Thoracic aorta (tissue), 2 donors: ENCODE measurements around the gene GREB1L. TPM values are rescaled to one million over a fixed set of nuclear protein-coding genes. Genes with fewer than 3 reads are reported as not detected.
"Not testable (repeated sequence)": the region's sequence is repeated elsewhere in the genome, so short reads cannot be mapped to it uniquely, and the experiment has no call there.

Source experiments
- ATAC-seq: fragments of 150-250 bp; one replicate; pipeline ENCODE4 v1.8.0; 2017; ENCODE audit warnings: low read depth; ENCODE audit not compliant: insufficient number of reproducible peaks, low FRiP score
- DNase-seq: peaks from one replicate; pipeline ENCODE4 v3.0.0-alpha.2; 2020; ENCODE audit warnings: low spot score
- H3K27ac ChIP-seq, 2 donors: fragments of 200-600 bp; sonication (generic); 1 replicate in 1 of 2; 2 replicates in 1 of 2; pipeline ENCODE4 v1.5.1; 2016; ENCODE audit warnings: mild to moderate bottlenecking in 2 of 2, moderate library complexity in 2 of 2
- H3K27me3 ChIP-seq: fragments of 200-600 bp; sonication (generic); replicated peaks from 2 replicates; pipeline ENCODE4 v1.6.0; 2016; ENCODE audit warnings: mild to moderate bottlenecking; ENCODE audit not compliant: insufficient read depth
- H3K36me3 ChIP-seq: fragments of 200-600 bp; sonication (generic); one replicate; pipeline ENCODE4 v1.5.1; 2016
- H3K4me1 ChIP-seq, 2 donors: fragments of 200-600 bp; sonication (generic); 1 replicate in 1 of 2; 2 replicates in 1 of 2; pipeline versions ENCODE4 v1.5.1 to v1.6.0; 2016; ENCODE audit warnings: low read depth in 2 of 2, mild to moderate bottlenecking in 1 of 2; ENCODE audit not compliant: control insufficient read depth in 1 of 2
- H3K4me3 ChIP-seq: fragments of 200-600 bp; sonication (generic); 2 replicates; pipeline ENCODE4 v1.5.1; 2016; ENCODE audit warnings: mild to moderate bottlenecking
- H3K9me3 ChIP-seq: fragments of 200-600 bp; sonication (generic); 2 replicates; pipeline ENCODE4 v1.5.1; 2016
- CTCF ChIP-seq: fragments of 200-600 bp; sonication (generic); IDR thresholded peaks from one replicate; pipeline ENCODE4 v1.5.1; 2019; ENCODE audit warnings: antibody characterized with exemption
- total RNA-seq, 2 donors: library from RNA; depleted of rRNA; stranded (reverse); fragments of >200 nt; gene quantifications; one replicate each; pipeline versions ENCODE4 v1.1.0 to v1.2.3, GENCODE V29; 2016

GREB1L gene
- total RNA-seq, 2 donors from 2014 or later, result 12.7 to 20.0 TPM

DNA sequence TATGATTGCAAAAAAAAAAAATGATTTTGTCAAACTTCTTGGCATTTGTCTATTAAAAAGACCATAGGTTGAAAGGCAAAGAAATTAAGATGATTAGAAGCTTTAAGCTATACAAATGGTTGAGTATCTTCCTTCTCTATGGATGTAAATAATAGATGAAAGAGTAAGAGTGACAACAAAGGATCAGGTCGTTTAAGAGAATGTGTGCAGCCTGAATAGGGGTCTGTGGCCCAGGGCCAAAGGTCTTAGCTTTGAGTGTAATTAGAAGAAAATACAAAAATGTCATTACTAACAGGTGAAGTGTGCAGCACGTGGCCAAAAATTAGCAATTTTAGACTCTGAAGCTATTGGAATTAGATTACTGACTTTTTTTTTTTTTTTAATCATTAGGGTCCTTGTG, 122.4 kb downstream of the GREB1L start:
- TF ChIP-seq CTCF, result no peak
- ATAC-seq, result no peak
- no peak for DNase-seq
- H3K4me1 ChIP-seq, result peaks cover 22 to 24% of the 10 kb centered on the region in 2 donors
- no peak overlapping the region for H3K27ac ChIP-seq
- H3K36me3 ChIP-seq, result no peaks in the 10 kb centered on the region
- H3K4me3 ChIP-seq, result no peak overlapping the region
- no peaks in the 10 kb centered on the region for H3K27me3 ChIP-seq
- no peaks in the 10 kb centered on the region for H3K9me3 ChIP-seq

DNA sequence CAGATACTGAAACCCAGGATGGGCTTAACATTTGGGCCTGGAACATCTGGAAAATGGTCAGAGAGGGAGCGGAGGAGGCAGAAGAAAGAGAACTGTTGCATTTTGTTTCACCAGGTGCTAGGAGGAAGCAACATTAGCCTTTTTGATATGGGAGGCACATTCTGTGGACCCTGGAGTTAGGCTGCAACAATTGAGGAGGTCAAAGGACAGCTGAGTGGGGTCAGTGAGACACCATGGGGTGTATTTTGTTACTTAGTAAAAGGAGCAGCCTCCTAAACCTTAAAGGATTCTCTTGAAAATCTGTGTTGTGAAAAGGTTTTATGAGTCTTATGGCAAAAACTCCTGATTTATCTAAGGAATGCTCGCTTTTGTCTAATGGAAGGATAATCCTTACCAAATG, 124.9 kb downstream of the GREB1L start:
- no peak for TF ChIP-seq CTCF
- H3K27me3 ChIP-seq, result no peaks in the 10 kb centered on the region
- peaks cover 21 to 22% of the 10 kb centered on the region in 2 donors for H3K4me1 ChIP-seq
- DNase-seq (no peak), ATAC-seq (no peak)
- H3K27ac ChIP-seq, result no peak overlapping the region
- no peaks in the 10 kb centered on the region for H3K9me3 ChIP-seq
- H3K36me3 ChIP-seq, result no peaks in the 10 kb centered on the region
- no peak overlapping the region for H3K4me3 ChIP-seq

DNA sequence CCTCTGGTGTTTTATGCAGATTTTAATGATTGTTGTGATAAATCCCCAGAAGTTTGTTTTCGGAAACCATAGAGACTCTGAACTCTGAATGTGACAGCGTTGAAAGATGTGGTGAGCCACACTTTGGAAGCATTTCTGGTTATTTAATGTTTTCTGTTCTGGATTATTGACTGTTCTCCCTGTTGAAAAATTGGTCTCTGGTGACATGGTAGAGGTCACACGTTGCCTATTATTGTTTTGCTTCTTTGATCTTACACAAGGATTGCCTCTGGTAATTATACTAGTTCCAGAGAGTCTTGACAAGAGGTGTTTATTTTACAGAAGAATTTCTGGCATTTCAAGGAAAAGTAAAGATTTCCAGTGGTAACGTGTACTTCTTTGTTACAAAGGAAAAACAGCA, 127.1 kb downstream of the GREB1L start:
- peak overlapping the region in 1 of 2 donors; percentile 37 for H3K27ac ChIP-seq
- no peak for TF ChIP-seq CTCF
- DNase-seq (no peak), ATAC-seq (no peak)
- no peaks in the 10 kb centered on the region for H3K9me3 ChIP-seq
- H3K36me3 ChIP-seq, result no peaks in the 10 kb centered on the region
- H3K4me1 ChIP-seq, result peaks cover 13% of the 10 kb centered on the region in 2 donors
- no peaks in the 10 kb centered on the region for H3K27me3 ChIP-seq
- peak overlapping the region; percentile 18 for H3K4me3 ChIP-seq

- not testable (repeated sequence) for H3K4me3 ChIP-seq, DNase-seq, H3K27ac ChIP-seq, H3K9me3 ChIP-seq, ATAC-seq, H3K27me3 ChIP-seq, H3K36me3 ChIP-seq
- H3K4me1 ChIP-seq, result peaks cover 13% of the 10 kb centered on the region in 2 donors
Measured at GRCh38 chr18:21369597-21369996, 127.6 kb downstream of the GREB1L start.

DNA sequence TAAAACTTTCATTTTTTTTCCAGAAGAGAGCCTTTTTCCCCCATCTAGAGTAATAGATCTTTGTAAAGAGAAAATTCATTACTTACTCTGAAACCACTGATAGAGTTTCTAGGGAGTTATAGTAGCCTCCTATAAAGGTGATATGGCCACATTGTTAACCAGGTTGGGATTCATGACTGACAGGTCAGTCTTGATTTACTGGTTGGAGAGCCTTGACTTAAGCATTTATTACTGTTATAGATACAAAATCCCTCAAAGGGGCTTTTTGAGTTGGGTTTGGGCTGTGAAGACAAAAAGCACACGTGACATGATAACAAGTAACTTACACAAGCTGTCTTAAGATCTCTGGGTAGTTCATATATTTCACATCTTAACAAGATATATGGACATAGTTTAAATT, 141.0 kb downstream of the GREB1L start:
- H3K9me3 ChIP-seq, result no peaks in the 10 kb centered on the region
- ATAC-seq (no peak), DNase-seq (no peak)
- H3K4me1 ChIP-seq, result peaks cover 3 to 4% of the 10 kb centered on the region in 2 donors
- no peak for TF ChIP-seq CTCF
- no peak overlapping the region for H3K27ac ChIP-seq
- H3K27me3 ChIP-seq, result no peaks in the 10 kb centered on the region
- no peak overlapping the region for H3K4me3 ChIP-seq
- no peaks in the 10 kb centered on the region for H3K36me3 ChIP-seq

GRCh38 chr18:21386523-21387240, 144.7 kb downstream of the GREB1L start:
- Histone ChIP-seq H3K9me3 (no peaks in the 10 kb centered on the region), H3K4me3 (no peak overlapping the region), H3K4me1 (peaks cover 7 to 10% of the 10 kb centered on the region in 2 donors), H3K27me3 (no peaks in the 10 kb centered on the region), H3K36me3 (no peaks in the 10 kb centered on the region), H3K27ac (no peak overlapping the region)
- no peak for DNase-seq
- no peak for ATAC-seq
- no peak for TF ChIP-seq CTCF
